Ascending aorta (tissue), 2 donors: Measurements from ENCODE around the gene TMEM63B. TPM values are rescaled to one million over a fixed set of nuclear protein-coding genes. Genes with fewer than 3 reads are reported as not detected.

Experiments
- DNase-seq, 2 donors: peaks; one replicate each; pipeline ENCODE4 v3.0.0-alpha.2; 2019; ENCODE audit warnings: low spot score in 2 of 2
- H3K27ac ChIP-seq, 2 donors: fragments of 200-600 bp; sonication (generic); one replicate each; pipeline ENCODE4 v1.5.1; 2016 to 2017; ENCODE audit warnings: mild to moderate bottlenecking in 1 of 2
- H3K27me3 ChIP-seq: fragments of 200-600 bp; sonication (generic); one replicate; pipeline ENCODE4 v1.5.1; 2017
- H3K36me3 ChIP-seq, 2 donors: fragments of 200-600 bp; sonication (generic); one replicate each; pipeline ENCODE4 v1.5.1; 2016
- H3K4me1 ChIP-seq, 2 donors: fragments of 200-600 bp; sonication (generic); one replicate each; pipeline ENCODE4 v1.5.1; 2016 to 2017; ENCODE audit warnings: mild to moderate bottlenecking in 1 of 2
- H3K4me3 ChIP-seq, 2 donors: fragments of 200-600 bp; sonication (generic); one replicate each; pipeline ENCODE4 v1.5.1; 2016 to 2017; ENCODE audit warnings: mild to moderate bottlenecking in 1 of 2
- H3K9me3 ChIP-seq, 2 donors: fragments of 200-600 bp; sonication (generic); one replicate each; pipeline ENCODE4 v1.5.1; 2016
- intact Hi-C: fragments of 100-400 bp; cut with DNase I; formaldehyde crosslinking; loops from one replicate; pipeline ENCODE4 v1.15.1; 2023
- total RNA-seq: library from RNA; depleted of rRNA; stranded (reverse); fragments of >200 nt; gene quantifications from one replicate; pipeline ENCODE4 v1.1.0, GENCODE V29; 2016
- TF ChIP-seq, protein P1 (sequence below), 3 experiments: fragments of 200-600 bp in 2 of 3; fragments of 450-650 bp in 1 of 3; sonication (generic) in 2 of 3; IDR thresholded peaks; one replicate each; pipeline ENCODE4 v1.5.1; 2016 to 2019; ENCODE audit warnings: antibody characterized with exemption in 3 of 3, mild to moderate bottlenecking in 1 of 3, moderate library complexity in 1 of 3

Gene TMEM63B
- total RNA-seq, 1 donor from 2014 or later = 9.6 TPM

DNA sequence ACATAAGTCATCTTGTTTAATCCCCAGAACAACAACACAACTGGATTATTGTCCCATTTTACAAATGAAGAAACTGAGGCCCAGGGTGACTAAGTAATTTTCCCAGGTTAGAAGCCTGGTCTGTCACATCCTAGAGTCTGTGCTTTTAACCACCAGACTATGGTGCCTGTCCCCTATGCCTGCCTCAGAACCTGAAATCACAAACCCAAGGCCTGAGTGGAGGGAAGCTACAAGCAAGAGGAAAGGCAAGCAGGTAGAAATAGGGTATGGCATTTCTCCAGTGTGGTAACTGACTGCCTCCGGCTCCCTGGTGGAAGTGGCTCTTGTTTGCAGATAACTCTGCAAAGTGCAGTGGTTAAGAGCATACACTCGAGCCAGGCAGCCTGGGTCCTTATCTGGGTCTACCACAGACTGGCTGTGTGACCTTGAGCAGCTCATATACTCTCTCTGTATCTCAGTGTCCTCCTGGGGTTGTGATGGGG lies 2.5 kb downstream of the TMEM63B start:
- Histone ChIP-seq H3K4me3 (no peak overlapping the region), H3K27me3 (no peaks in the 10 kb centered on the region), H3K4me1 (peaks cover 0 to 15% of the 10 kb centered on the region in 2 donors), H3K36me3 (peaks cover 0 to 4% of the 10 kb centered on the region in 2 donors), H3K27ac (no peak overlapping the region), H3K9me3 (no peaks in the 10 kb centered on the region)
- DNase-seq = no peak
- TF ChIP-seq, protein P1, sequence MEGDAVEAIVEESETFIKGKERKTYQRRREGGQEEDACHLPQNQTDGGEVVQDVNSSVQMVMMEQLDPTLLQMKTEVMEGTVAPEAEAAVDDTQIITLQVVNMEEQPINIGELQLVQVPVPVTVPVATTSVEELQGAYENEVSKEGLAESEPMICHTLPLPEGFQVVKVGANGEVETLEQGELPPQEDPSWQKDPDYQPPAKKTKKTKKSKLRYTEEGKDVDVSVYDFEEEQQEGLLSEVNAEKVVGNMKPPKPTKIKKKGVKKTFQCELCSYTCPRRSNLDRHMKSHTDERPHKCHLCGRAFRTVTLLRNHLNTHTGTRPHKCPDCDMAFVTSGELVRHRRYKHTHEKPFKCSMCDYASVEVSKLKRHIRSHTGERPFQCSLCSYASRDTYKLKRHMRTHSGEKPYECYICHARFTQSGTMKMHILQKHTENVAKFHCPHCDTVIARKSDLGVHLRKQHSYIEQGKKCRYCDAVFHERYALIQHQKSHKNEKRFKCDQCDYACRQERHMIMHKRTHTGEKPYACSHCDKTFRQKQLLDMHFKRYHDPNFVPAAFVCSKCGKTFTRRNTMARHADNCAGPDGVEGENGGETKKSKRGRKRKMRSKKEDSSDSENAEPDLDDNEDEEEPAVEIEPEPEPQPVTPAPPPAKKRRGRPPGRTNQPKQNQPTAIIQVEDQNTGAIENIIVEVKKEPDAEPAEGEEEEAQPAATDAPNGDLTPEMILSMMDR (IDR thresholded peaks at IDR 0.05) = no peak
- intact Hi-C loops = loop anchor here (2.0 to 5.0 kb wide), 4 partner anchors 21 to 503 kb away; partner anchors contain the start of genes GTPBP2 and SLC29A1

DNA sequence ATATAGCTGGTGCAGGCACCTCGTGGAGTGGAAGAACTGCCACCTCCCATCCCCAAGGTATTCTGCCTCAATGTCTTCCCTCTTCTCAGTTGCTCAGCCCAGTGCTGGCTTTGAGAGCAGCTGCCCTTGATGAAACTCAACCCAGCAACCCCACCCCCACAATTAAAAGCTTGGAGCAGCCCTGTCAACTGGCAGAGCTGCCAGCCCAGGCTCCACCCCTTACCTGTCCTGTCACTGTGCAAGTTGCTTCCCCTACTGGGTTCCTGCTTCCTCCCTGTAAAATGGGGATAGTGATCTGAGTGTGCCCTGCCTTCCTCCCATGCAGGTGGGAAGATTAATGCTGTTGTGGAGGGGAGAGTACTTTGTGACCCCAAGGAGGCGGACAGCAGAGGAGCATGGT lies 4.5 kb downstream of the TMEM63B start:
- intact Hi-C loops = loop anchor here (5.0 kb wide), 1 partner anchor 35 kb away; no protein-coding TSS in a partner anchor
- Histone ChIP-seq H3K36me3 (peaks cover 15 to 23% of the 10 kb centered on the region in 2 donors), H3K9me3 (no peaks in the 10 kb centered on the region), H3K4me3 (no peak overlapping the region), H3K27me3 (no peaks in the 10 kb centered on the region), H3K4me1 (peaks cover 0 to 5% of the 10 kb centered on the region in 2 donors), H3K27ac (no peak overlapping the region)
- no peak for DNase-seq
- TF ChIP-seq, protein P1 (IDR thresholded peaks at IDR 0.05) = no peak

DNA sequence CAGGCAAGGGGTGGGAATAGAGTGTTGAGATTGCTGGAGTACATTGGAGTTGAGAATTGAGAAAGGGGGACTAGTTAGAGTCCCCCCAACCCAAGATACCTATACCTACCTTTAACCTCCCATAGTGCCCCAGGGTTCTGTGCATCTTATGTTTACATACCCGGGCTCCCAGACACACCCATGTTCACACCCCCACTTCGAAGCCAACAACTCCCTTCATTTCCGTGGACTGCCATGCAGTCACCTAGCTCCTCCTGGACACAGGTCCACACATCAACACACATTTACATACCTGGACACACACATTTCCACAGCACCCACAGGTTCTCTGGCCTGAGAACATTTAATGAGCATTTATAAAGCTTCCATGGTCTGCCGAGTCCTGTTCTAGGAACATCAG lies 5.1 kb downstream of the TMEM63B start:
- Histone ChIP-seq H3K9me3 (no peaks in the 10 kb centered on the region), H3K36me3 (peaks cover 21 to 29% of the 10 kb centered on the region in 2 donors), H3K27me3 (no peaks in the 10 kb centered on the region), H3K27ac (no peak overlapping the region), H3K4me3 (no peak overlapping the region), H3K4me1 (peaks cover 0 to 5% of the 10 kb centered on the region in 2 donors)
- DNase-seq = no peak
- TF ChIP-seq, protein P1 (IDR thresholded peaks at IDR 0.05) = no peak
- intact Hi-C loops = loop anchor here (5.0 kb wide), 1 partner anchor 35 kb away; no protein-coding TSS in a partner anchor

- Histone ChIP-seq H3K4me1 (peaks cover 0 to 5% of the 10 kb centered on the region in 2 donors), H3K36me3 (peaks cover 21 to 36% of the 10 kb centered on the region in 2 donors), H3K9me3 (no peaks in the 10 kb centered on the region), H3K27ac (no peak overlapping the region), H3K4me3 (no peak overlapping the region), H3K27me3 (no peaks in the 10 kb centered on the region)
- peak in 1 of 2 donors; percentile 70 for DNase-seq
- intact Hi-C loops = loop anchor here (5.0 kb wide), 1 partner anchor 36 kb away; no protein-coding TSS in a partner anchor
- TF ChIP-seq, protein P1 (IDR thresholded peaks at IDR 0.05) = no peak
Measured at GRCh38 chr6:44133003-44133931, 5.9 kb downstream of the TMEM63B start.

DNA sequence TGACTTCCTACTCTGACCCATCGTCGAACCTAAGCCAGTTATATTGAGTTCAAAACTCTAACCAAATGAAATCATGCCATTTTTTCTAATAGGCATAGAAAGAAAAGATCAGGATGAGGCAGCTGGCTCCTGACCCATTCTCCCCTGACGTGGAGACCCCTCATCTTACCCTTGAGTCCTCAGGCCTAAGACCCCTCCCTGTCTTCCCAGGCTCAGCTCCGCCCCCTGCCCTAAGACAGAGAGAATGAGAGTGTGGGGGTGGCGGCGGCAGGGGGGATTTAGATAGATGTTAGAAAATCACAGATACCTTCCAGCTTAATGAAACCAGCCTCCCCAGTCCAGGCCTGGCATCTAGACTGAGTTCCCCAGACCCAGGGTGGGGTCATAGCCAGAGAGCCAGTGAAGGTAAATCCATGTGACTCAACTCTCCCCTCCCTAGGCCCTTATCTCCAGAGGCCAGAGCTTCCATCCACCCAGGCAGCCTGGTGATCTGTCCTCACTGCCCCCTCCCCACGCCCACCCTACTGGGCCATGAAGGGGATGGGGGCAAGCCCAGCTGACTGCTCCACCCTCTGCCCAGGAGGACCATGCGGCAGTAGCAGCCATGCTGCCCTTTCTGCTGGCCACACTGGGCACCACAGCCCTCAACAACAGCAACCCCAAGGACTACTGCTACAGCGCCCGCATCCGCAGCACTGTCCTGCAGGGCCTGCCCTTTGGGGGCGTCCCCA lies 6.8 kb downstream of the TMEM63B start:
- Histone ChIP-seq H3K27ac (no peak overlapping the region), H3K36me3 (peaks cover 27 to 43% of the 10 kb centered on the region in 2 donors), H3K9me3 (no peaks in the 10 kb centered on the region), H3K27me3 (no peaks in the 10 kb centered on the region), H3K4me1 (no peaks in the 10 kb centered on the region), H3K4me3 (no peak overlapping the region)
- TF ChIP-seq, protein P1 (IDR thresholded peaks at IDR 0.05) = no peak
- intact Hi-C loops = loop anchor here (5.0 kb wide), 1 partner anchor 37 kb away; no protein-coding TSS in a partner anchor
- DNase-seq = no peak
